HepG2 (cell line): ENCODE data around the gene HSDL2. TPM values are rescaled to one million over a fixed set of nuclear protein-coding genes. Genes with fewer than 3 reads are reported as not detected.

Source experiments
- CREBL2 ChIP-seq: sonication (generic); formaldehyde crosslinking; IDR thresholded peaks from 2 replicates; pipeline ENCODE4 v1.8.1; 2023; ENCODE audit warnings: missing genetic modification reagents, mild to moderate bottlenecking, borderline replicate concordance
- NFE2 ChIP-seq: sonication (generic); formaldehyde crosslinking; IDR thresholded peaks from 2 replicates; pipeline ENCODE4 v1.4.0; 2020; ENCODE audit warnings: missing genetic modification reagents
- ZBTB14 ChIP-seq: sonication (generic); formaldehyde crosslinking; IDR thresholded peaks from 2 replicates; pipeline ENCODE4 v1.4.0; 2020; ENCODE audit warnings: missing genetic modification reagents
- ZNF318 ChIP-seq: sonication (generic); formaldehyde crosslinking; IDR thresholded peaks from 2 replicates; pipeline ENCODE4 v1.4.0; 2020; ENCODE audit warnings: mild to moderate bottlenecking, missing genetic modification reagents
- ZNF354B ChIP-seq: sonication (generic); formaldehyde crosslinking; IDR thresholded peaks from 2 replicates; pipeline ENCODE4 v1.8.0; 2022; ENCODE audit warnings: mild to moderate bottlenecking, missing genetic modification reagents
- ZNF629 ChIP-seq: sonication (generic); formaldehyde crosslinking; conservative IDR thresholded peaks from 2 replicates; pipeline ENCODE4 v1.5.0; 2020; ENCODE audit warnings: missing genetic modification reagents
- ZNF652 ChIP-seq: IDR thresholded peaks from 2 replicates; pipeline ENCODE4 v1.6.1; 2016; ENCODE audit warnings: low read depth, borderline replicate concordance
- ZNF704 ChIP-seq: sonication (generic); formaldehyde crosslinking; IDR thresholded peaks from 2 replicates; pipeline ENCODE4 v1.8.1; 2023; ENCODE audit warnings: mild to moderate bottlenecking, inconsistent platforms, moderate library complexity, missing genetic modification reagents, borderline replicate concordance
- ZNF850 ChIP-seq: sonication (generic); formaldehyde crosslinking; conservative IDR thresholded peaks from 2 replicates; pipeline ENCODE4 v1.9.0; 2021; ENCODE audit warnings: mild to moderate bottlenecking, missing genetic modification reagents
- polyA plus RNA-seq, 8 experiments: library from polyadenylated mRNA; depleted of rRNA in 3 of 8; stranded (reverse) in 7 of 8; unstranded in 1 of 8; fragments of >200 nt; fragmentation: Illumina TruSeq in 4 of 8; extraction: Trizol in 4 of 8; gene quantifications; 2 replicates each; pipeline versions ENCODE4 v1.2.1 to v1.2.3, GENCODE V29; 2011 to 2016; ENCODE audit warnings: low read depth in 4 of 8, missing spikeins in 1 of 8, mixed read lengths in 1 of 8; ENCODE audit not compliant: insufficient read depth in 1 of 8
- total RNA-seq, 5 experiments: library from RNA; depleted of rRNA; stranded (reverse); fragments of >200 nt; fragmentation: Illumina TruSeq; extraction: Trizol; gene quantifications; 2 replicates each; pipeline ENCODE4 v1.2.3, GENCODE V29; 2016; ENCODE audit warnings: low read depth in 1 of 5

Gene HSDL2
- total and polyA plus RNA-seq, 2 of the 13 experiments (the other 11 are each of a cell fraction or from before 2014, with no cell fraction given) = 55.3 to 80.2 TPM

- no peak for TF ChIP-seq ZNF318
- TF ChIP-seq CREBL2 = no peak
- TF ChIP-seq ZNF704 (CRISPR knock-in tag) = no peak
- no peak for TF ChIP-seq ZNF652
- TF ChIP-seq ZNF629 (CRISPR knock-in tag) = no peak
- no peak for TF ChIP-seq ZNF850 (CRISPR knock-in tag)
- no peak for TF ChIP-seq ZNF354B (CRISPR knock-in tag)
- TF ChIP-seq ZBTB14 (CRISPR knock-in tag) = no peak
- TF ChIP-seq NFE2 (CRISPR knock-in tag) = no peak
Observed at GRCh38 chr9:112408819-112409218, 28.9 kb downstream of the HSDL2 start (continued).
